Suppressor macrophage treated with lipopolysaccharide for 4 hours (primary cell): ENCODE data around the gene TESK2.

Experiments
- DNase-seq: peaks from one replicate; pipeline ENCODE4 v3.0.0-alpha.2; 2020

TESK2 gene

GRCh38 chr1:45373573-45373972 is 117.4 kb downstream of the TESK2 start:
- DNase-seq, result peak; percentile 10

GRCh38 chr1:45370575-45370974 is 120.4 kb downstream of the TESK2 start:
- DNase-seq, result no peak

DNA sequence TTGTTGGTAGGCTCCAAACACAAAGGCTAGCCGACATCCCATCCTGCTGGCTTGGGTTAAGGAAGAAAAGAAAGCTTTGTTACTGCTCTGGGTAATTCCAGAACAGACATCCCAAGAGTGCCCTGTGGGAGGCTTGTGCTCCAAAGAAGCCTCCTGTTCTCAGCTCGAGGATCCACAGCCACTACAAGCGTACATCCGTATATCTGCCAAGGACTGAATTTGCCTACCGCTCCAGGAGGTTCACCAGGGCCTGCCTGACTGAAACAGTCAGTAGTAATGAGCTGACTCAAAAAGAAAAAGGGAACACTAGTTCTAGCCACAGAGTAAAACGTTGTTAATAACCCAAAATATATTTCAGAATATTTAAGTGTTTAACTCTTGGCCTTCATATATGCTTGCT is 125.9 kb downstream of the TESK2 start:
- no peak for DNase-seq

DNA sequence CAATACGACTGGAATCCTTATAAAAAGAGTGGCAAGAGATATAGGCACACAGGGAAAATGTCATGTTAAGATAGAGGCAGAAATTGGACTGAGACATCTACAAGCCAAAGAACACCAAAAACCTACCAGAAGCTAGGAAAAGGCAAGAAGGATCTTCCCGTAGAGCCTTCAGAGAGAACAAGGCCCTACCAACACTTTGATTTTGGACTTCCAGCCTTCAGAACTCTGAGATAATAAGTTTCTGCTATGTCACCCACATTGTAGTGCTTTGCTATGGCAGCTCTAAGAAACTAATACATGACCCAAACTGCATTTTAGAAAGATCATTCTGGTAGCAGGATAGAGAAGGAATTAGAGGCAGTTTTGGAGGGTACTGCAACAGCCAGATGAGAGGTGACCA is 126.7 kb downstream of the TESK2 start:
- no peak for DNase-seq

- DNase-seq, result peak; percentile 66
Measured at GRCh38 chr1:45360981-45361380, 130.0 kb downstream of the TESK2 start.

DNA sequence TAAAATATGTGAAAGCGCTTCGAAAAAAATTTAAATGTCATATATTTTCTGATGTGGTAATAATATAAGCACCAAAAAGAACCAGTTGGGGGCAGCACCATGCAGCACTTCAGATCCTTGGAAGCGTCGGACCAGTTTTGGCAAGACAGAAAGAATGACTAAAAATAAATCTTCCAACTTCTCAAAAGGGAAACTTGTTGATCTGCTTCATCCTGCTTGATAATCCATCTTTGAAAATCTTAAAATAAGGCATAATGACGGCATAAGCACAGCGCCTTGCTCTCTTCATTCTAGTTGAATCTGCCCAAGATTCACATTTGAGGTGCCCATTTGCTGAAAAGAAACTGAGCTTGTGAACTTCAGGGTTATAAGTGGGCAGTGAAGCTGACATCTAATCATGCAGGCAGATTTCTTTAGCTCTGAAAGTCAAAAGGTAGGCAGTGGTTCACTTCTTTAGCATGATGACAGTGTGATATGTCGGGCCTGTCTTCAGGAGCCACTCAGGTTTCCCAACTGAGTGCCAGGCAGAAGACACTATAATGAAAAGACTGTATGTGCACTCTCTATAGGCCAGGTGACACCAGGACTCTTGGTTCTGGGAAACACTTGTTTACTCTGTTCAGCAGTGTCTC is 131.0 kb downstream of the TESK2 start:
- peak; percentile 75 for DNase-seq

DNA sequence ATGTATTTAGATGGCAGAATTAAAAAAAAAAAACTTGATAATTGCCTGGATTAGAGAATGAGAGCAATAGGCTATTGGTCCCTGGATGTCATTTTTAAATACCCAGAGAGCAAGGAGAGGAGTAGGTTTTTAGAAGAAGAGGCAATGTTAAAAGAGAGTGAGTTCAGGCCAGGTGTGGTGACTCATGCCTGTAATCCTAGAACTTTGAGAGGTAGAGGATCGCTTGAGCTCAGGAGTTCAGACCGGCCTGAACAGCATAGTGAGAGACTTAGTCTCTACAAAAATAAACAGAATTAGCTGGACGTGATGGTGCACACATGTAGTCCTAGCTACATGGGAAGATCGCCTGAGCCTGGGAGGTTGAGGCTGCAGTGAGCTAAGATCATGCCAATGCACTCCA is 134.8 kb downstream of the TESK2 start:
- no peak for DNase-seq

GRCh38 chr1:45355683-45356082 is 135.3 kb downstream of the TESK2 start:
- no peak for DNase-seq

DNA sequence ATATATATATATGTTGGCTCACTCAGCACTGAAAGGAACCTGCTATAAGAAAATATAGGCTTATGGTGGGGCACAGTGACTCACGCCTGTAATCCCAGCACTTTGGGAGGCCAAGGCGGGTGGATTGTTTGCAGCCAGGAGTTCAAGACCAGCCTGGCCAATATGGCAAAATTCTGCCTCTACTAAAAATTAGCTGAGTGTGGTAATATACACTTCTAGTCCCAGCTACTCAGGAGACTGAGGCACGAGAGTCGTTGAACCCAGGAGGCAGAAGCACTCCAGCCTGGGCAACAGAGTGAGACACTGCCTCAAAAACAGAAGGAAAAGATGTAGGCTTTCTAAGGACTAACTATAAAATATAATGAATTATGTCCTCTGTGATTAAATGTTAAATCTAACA is 136.1 kb downstream of the TESK2 start:
- DNase-seq, result no peak

GRCh38 chr1:45353685-45354084 is 137.3 kb downstream of the TESK2 start:
- DNase-seq, result peak; percentile 30

- no peak for DNase-seq
Measured at GRCh38 chr1:45351508-45351907, 139.5 kb downstream of the TESK2 start.

DNA sequence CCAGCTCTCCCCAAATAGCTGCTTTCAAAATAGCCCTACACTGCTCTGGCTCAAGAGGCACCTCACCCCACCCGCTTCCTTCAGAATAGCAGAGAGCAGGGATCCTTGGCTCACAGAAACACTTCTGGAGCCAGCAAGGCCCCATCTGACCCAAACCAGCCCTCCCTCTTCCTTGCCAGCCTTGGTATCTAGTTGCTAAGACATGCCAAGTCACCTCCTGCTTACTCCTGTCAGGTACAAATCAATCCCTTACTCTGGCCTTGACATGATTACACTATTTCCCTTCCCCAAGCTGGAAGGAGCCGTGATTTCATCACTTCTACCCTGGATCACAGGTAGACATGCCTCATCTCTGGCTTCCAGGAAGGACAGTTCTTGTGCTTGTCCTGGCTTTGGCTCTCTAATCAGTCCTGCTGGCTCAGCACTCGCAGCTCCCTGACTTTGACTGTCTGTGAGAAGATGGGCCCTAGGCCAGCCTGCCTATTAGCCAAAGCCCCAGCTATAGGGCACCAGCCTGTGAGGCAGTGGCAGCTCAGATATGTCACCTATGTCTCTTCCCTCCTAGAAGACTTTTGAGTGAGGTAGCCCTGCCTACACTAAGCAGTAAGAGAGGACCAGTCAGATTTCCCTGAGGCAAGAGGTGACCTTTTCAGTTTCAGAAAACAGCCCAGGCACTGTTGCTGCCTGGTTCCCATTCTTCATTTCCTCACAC is 141.8 kb downstream of the TESK2 start:
- DNase-seq, result no peak

DNA sequence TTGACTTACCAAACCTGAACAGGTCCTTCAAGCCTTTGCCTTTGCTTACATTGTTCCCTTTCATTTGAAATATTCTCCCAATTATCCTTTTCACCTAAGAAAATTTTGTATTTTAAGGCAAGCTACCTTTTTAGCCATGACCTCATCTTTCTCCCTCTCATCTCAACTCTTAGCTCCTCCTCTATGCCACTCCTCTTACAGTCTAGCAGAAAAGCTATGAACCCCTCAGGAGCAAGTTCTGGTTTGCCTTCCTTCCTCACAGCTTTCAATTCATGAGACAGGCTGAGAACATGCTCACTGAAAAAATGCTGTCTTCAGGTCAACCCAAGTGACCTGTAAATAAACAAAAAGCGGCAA is 142.4 kb downstream of the TESK2 start:
- DNase-seq, result no peak

- DNase-seq, result no peak
Measured at GRCh38 chr1:45348020-45348419, 142.9 kb downstream of the TESK2 start.

GRCh38 chr1:45346473-45346872 is 144.5 kb downstream of the TESK2 start:
- no peak for DNase-seq

DNA sequence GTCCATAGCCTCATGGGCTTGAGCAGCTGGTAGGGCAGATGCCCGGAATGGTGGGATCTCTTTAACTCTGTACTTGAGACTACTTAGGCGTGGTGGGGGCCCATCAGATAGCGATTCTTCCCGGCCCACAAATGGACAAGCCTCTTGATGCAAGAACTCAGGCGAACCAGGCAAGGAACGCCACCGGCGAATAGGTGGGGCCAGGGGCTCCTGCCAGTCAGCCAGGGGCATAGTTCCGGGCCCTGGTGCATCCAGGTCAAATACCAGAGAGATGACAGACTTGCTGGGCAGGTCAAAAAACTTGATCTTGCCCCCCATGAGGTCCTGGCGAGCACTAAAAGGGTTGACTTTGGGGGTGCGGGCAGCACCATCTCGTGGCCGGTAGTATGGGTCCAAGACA is 145.9 kb downstream of the TESK2 start:
- DNase-seq, result no peak

DNA sequence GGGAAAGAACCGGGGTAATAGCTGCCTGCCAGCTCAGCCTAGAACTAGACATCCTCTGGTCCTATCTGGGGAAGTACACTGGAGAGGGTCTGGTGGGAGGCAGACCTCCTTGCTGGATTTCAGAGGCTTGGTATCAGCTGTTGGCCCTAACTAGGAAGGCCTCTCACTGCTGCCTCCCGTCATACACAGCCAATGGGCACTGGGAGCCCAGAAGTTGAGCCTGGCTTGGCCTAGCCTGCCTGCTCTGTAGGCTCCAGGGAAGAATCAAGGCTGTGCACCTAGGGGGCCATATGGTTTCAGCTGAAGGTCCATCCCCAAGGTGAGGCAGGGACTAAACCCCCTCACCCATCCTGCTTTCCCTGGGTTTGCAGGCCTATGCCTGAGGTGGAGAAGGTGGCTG is 146.5 kb downstream of the TESK2 start:
- DNase-seq, result no peak

GRCh38 chr1:45340816-45341466 is 150.0 kb downstream of the TESK2 start:
- DNase-seq, result no peak

DNA sequence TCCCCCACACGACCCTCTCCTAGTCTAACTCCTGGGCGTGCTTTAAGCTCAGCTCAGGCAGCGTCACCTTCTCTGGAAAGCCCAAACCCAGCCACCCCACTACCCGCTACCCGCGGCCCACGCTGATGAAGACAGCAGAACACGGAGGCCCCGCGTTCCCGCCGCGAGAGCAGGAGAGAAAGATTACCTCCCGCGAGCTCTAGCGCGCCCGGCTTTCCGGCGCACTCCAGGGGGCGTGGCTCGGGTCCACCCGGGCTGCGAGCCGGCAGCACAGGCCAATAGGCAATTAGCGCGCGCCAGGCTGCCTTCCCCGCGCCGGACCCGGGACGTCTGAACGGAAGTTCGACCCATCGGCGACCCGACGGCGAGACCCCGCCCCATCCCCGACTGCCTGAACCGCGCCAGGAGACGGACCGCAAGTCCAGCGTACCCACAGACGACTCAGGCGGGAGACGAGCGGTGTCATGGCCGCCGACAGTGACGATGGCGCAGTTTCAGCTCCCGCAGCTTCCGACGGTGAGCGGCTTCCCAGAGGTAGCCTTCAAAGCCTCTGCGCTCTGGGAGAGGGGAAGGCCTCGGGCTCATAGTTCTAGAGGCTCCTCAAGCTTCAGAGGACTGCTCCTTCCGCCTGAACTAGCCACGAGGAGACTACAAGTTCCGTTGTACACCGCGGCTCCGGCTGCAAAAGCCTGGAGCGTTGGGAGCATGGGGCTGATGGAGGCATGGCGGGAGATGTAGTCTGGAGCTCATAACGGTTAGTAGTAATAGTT is 151.0 kb downstream of the TESK2 start, which contains the start of the genes MUTYH and TOE1:
MUTYH (minus strand) TSS at position 652 of the 770 bp plus-strand sequence. CDS start 5,935 bp downstream, outside the sequence.
TOE1 (plus strand) TSS at position 382 of the 770 bp plus-strand sequence; CDS start at position 465, 83 bp downstream.
- DNase-seq, result peak; percentile 89

- no peak for DNase-seq
Measured at GRCh38 chr1:45337630-45338325, 153.2 kb downstream of the TESK2 start.

DNA sequence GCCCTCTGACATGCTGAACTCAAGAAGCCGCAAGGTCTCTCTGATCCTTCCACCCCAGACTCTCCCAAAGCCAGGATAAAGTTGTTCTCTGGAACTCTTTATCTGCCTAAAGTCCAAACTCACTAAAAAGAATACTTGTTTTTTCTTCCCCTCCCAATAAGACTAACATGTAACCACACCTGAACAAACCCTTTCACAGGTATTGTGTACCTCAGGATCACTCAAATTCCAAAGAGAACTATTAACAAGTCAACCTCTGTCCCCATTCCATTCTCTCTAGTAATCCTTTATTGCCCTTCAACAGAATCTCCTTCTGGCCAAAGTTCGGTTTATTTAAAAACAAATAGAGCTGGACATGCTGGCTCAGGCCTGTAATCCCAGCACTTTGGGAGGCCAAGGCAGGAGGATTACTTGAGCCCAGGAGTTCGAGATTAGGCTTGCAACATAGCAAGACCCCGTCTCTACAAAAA is 155.1 kb downstream of the TESK2 start:
- no peak for DNase-seq
